H1 (cell line): Measurements from ENCODE around the gene TTC8. TPM values are rescaled to one million over a fixed set of nuclear protein-coding genes. Genes with fewer than 3 reads are reported as not detected.

Experiments used
- CTCF ChIA-PET: fragments of 300-600 bp; sonication (Branson Sonifier 250); formaldehyde crosslinking; loops from one replicate; lab custom pipeline; 2021; ENCODE audit not compliant: partially characterized antibody; lab: Charles Lee
- POLR2A ChIA-PET: fragments of 300-600 bp; sonication (Branson Sonifier 250); formaldehyde crosslinking; loops from one replicate; lab custom pipeline; 2021; ENCODE audit warnings: inconsistent platforms; ENCODE audit not compliant: partially characterized antibody; lab: Charles Lee
- DNase-seq, 2 experiments: peaks; one replicate each; pipeline versions ENCODE4 v3.0.0 to v3.0.0-alpha.2; 2010 to 2022; ENCODE audit warnings: low spot score in 2 of 2, low read depth in 1 of 2, mixed read lengths in 1 of 2
- FAIRE-seq: peaks from 2 replicates; lab custom pipeline; 2011; peaks lifted over from hg19 to GRCh38; lab: Jason Lieb, UNC
- H2AFZ ChIP-seq: 2 replicates; pipeline ENCODE4 v1.8.1; 2012; ENCODE audit warnings: low read length, inconsistent platforms
- H2AK5ac ChIP-seq: 2 replicates; pipeline ENCODE4 v1.6.1; 2013; ENCODE audit warnings: low read depth, low read length
- H2BK120ac ChIP-seq: replicated peaks from 2 replicates; pipeline ENCODE3; 2013; ENCODE audit warnings: low read depth, low read length, inconsistent platforms
- H2BK12ac ChIP-seq: 2 replicates; pipeline ENCODE4 v1.6.1; 2013; ENCODE audit warnings: low read depth, low read length
- H2BK15ac ChIP-seq: 2 replicates; pipeline ENCODE4 v1.6.1; 2013; ENCODE audit warnings: low read length
- H2BK20ac ChIP-seq: 2 replicates; pipeline ENCODE4 v1.6.1; 2013; ENCODE audit warnings: low read length
- H2BK5ac ChIP-seq: 2 replicates; pipeline ENCODE4 v1.6.1; 2013; ENCODE audit warnings: low read depth, low read length
- H3K14ac ChIP-seq: 2 replicates; pipeline ENCODE4 v1.6.1; 2013; ENCODE audit warnings: inconsistent platforms; ENCODE audit not compliant: insufficient read length
- H3K18ac ChIP-seq: 2 replicates; pipeline ENCODE4 v1.6.1; 2013; ENCODE audit warnings: low read length; ENCODE audit errors: extremely low read depth
- H3K23ac ChIP-seq: 2 replicates; pipeline ENCODE4 v1.6.1; 2013; ENCODE audit warnings: inconsistent platforms; ENCODE audit not compliant: insufficient read length
- H3K23me2 ChIP-seq: 2 replicates; pipeline ENCODE4 v1.6.1; 2013; ENCODE audit warnings: low read depth, low read length
- H3K27ac ChIP-seq: 2 replicates; pipeline ENCODE4 v1.6.1; 2011; ENCODE audit warnings: low read depth, low read length, inconsistent platforms
- H3K27me3 ChIP-seq, 4 experiments: replicated peaks in 1 of 4; 1 replicate in 1 of 4; 2 replicates in 3 of 4; pipeline versions ENCODE4 v1.6.1 to v1.8.1; 2011 to 2013; ENCODE audit warnings: low read length in 3 of 4, mild to moderate bottlenecking in 3 of 4, inconsistent platforms in 2 of 4, mixed read lengths in 2 of 4, moderate library complexity in 1 of 4; ENCODE audit not compliant: control insufficient read depth in 3 of 4, insufficient read depth in 3 of 4; ENCODE audit errors: extremely low read depth in 1 of 4
- H3K36me3 ChIP-seq, 4 experiments: 2 replicates each; pipeline versions ENCODE4 v1.6.1 to v1.8.1; 2011 to 2013; ENCODE audit warnings: mild to moderate bottlenecking in 4 of 4, low read length in 3 of 4, moderate library complexity in 2 of 4, control low read depth in 1 of 4, inconsistent platforms in 1 of 4; ENCODE audit not compliant: insufficient read depth in 4 of 4, control insufficient read depth in 2 of 4
- H3K4ac ChIP-seq: replicated peaks from 2 replicates; pipeline ENCODE3; 2013; ENCODE audit warnings: low read length, low read depth, mixed read lengths, inconsistent platforms; ENCODE audit not compliant: insufficient read length
- H3K4me1 ChIP-seq, 4 experiments: replicated peaks in 1 of 4; 1 replicate in 1 of 4; 2 replicates in 3 of 4; pipeline versions ENCODE4 v1.6.1 to v1.8.1; 2011 to 2013; ENCODE audit warnings: low read length in 3 of 4, inconsistent platforms in 2 of 4, mixed read lengths in 1 of 4; ENCODE audit not compliant: insufficient read depth in 4 of 4, control insufficient read depth in 3 of 4
- H3K4me2 ChIP-seq, 2 experiments: 2 replicates each; pipeline versions ENCODE4 v1.6.1 to v1.8.1; 2011 to 2013; ENCODE audit warnings: low read depth in 2 of 2, low read length in 2 of 2, control low read depth in 1 of 2, inconsistent platforms in 1 of 2, mild to moderate bottlenecking in 1 of 2; ENCODE audit not compliant: insufficient read depth in 1 of 2
- H3K4me3 ChIP-seq, 4 experiments: fragments of 200-600, 300-600 bp in 1 of 4; sonication (generic), shearing (Covaris generic), sonication (Bioruptor Twin) in 1 of 4; 2 replicates each; pipeline versions ENCODE4 v1.5.1 to v1.8.1; 2011 to 2016; ENCODE audit warnings: low read length in 4 of 4, low read depth in 3 of 4, control low read depth in 2 of 4, inconsistent platforms in 2 of 4, mild to moderate bottlenecking in 2 of 4, mixed read lengths in 1 of 4, moderate library complexity in 1 of 4; ENCODE audit not compliant: insufficient read depth in 2 of 4; ENCODE audit errors: extremely low read depth in 1 of 4
- H3K56ac ChIP-seq: replicated peaks from 2 replicates; pipeline ENCODE3; 2013; ENCODE audit warnings: low read depth, mild to moderate bottlenecking, mixed read lengths, low read length, inconsistent platforms; ENCODE audit not compliant: insufficient read length
- H3K79me1 ChIP-seq: 2 replicates; pipeline ENCODE4 v1.6.1; 2013; ENCODE audit warnings: low read depth, low read length, control low read depth
- H3K79me2 ChIP-seq, 2 experiments: 2 replicates each; pipeline versions ENCODE4 v1.6.1 to v1.8.1; 2012 to 2013; ENCODE audit warnings: low read length in 2 of 2, mild to moderate bottlenecking in 2 of 2, inconsistent platforms in 1 of 2; ENCODE audit not compliant: insufficient read depth in 2 of 2, control insufficient read depth in 1 of 2
- H3K9ac ChIP-seq, 4 experiments: replicated peaks in 1 of 4; 1 replicate in 1 of 4; 2 replicates in 3 of 4; pipeline versions ENCODE4 v1.6.1 to v1.8.1; 2011 to 2013; ENCODE audit warnings: low read depth in 3 of 4, low read length in 3 of 4, control low read depth in 2 of 4, mild to moderate bottlenecking in 2 of 4, moderate library complexity in 2 of 4, inconsistent platforms in 1 of 4; ENCODE audit errors: extremely low read depth in 1 of 4
- H3K9me3 ChIP-seq, 2 experiments: 2 replicates each; pipeline versions ENCODE4 v1.6.1 to v1.8.1; 2012 to 2013; ENCODE audit warnings: mild to moderate bottlenecking in 2 of 2, moderate library complexity in 2 of 2, control low read depth in 1 of 2, inconsistent platforms in 1 of 2, low read depth in 1 of 2, low read length in 1 of 2, mixed read lengths in 1 of 2; ENCODE audit not compliant: insufficient read depth in 2 of 2
- H4K20me1 ChIP-seq, 2 experiments: replicated peaks in 1 of 2; 2 replicates each; pipeline versions ENCODE3 to v1.8.1; 2011 to 2013; ENCODE audit warnings: inconsistent platforms in 2 of 2, low read length in 2 of 2, mild to moderate bottlenecking in 1 of 2; ENCODE audit not compliant: insufficient read depth in 2 of 2, control insufficient read depth in 1 of 2
- H4K5ac ChIP-seq: 2 replicates; pipeline ENCODE4 v1.6.1; 2013; ENCODE audit warnings: low read length, low read depth, mixed read lengths, inconsistent platforms; ENCODE audit not compliant: insufficient read length
- H4K8ac ChIP-seq: 2 replicates; pipeline ENCODE4 v1.8.0; 2013; ENCODE audit warnings: mild to moderate bottlenecking, moderate library complexity, low read length, inconsistent platforms; ENCODE audit not compliant: insufficient read depth; ENCODE audit errors: extremely low read depth
- H4K91ac ChIP-seq: replicated peaks from 2 replicates; pipeline ENCODE3; 2013; ENCODE audit warnings: low read length, mixed read lengths, inconsistent platforms; ENCODE audit not compliant: insufficient read length
- CEBPB ChIP-seq: IDR thresholded peaks from 2 replicates; pipeline ENCODE4 v1.6.1; 2012; ENCODE audit warnings: low read depth, low read length
- POLR2AphosphoS5 ChIP-seq: IDR thresholded peaks from 2 replicates; pipeline ENCODE4 v1.6.1; 2011; ENCODE audit warnings: low read depth, low read length
- RFX5 ChIP-seq: IDR thresholded peaks from 2 replicates; pipeline ENCODE4 v1.6.1; 2011; ENCODE audit warnings: low read depth, low read length, improper control_type of control experiment, borderline replicate concordance
- SP1 ChIP-seq: IDR thresholded peaks from 2 replicates; pipeline ENCODE4 v1.6.1; 2011; ENCODE audit warnings: low read depth, low read length
- SP4 ChIP-seq: IDR thresholded peaks from 2 replicates; pipeline ENCODE4 v1.6.1; 2012; ENCODE audit warnings: low read length, inconsistent platforms
- TAF7 ChIP-seq: optimal IDR thresholded peaks from 2 replicates; pipeline ENCODE3; 2011; ENCODE audit warnings: low read depth, mild to moderate bottlenecking, inconsistent platforms, low read length, moderate library complexity, borderline replicate concordance
- TBP ChIP-seq: IDR thresholded peaks from 2 replicates; pipeline ENCODE4 v1.6.1; 2011; ENCODE audit warnings: low read depth, low read length, improper control_type of control experiment
- TCF12 ChIP-seq: IDR thresholded peaks from 2 replicates; pipeline ENCODE4 v1.6.1; 2011; ENCODE audit warnings: low read depth, mild to moderate bottlenecking, low read length
- YY1 ChIP-seq: IDR thresholded peaks from 2 replicates; pipeline ENCODE4 v1.6.1; 2011; ENCODE audit warnings: low read depth, mild to moderate bottlenecking, low read length
- WGBS, 2 experiments: shearing (Covaris generic) in 1 of 2; methylation state at CpG; one replicate each; pipeline versions ENCODE4 v1.1.6 to v1.1.7; 2013 to 2015; ENCODE audit warnings: low lambda C conversion rate in 2 of 2, mixed read lengths in 2 of 2, inconsistent platforms in 1 of 2, low coverage in 1 of 2, missing lambda C conversion rate in 1 of 2; ENCODE audit not compliant: insufficient replicate concordance in 2 of 2, insufficient coverage in 1 of 2, insufficient read length in 1 of 2; ENCODE audit errors: extremely low coverage in 1 of 2, missing lambda C conversion rate in 1 of 2; 5-methylcytosine and 5-hydroxymethylcytosine counted together
- long read RNA-seq, 2 experiments: library from RNA in 1 of 2; library from capped mRNA in 1 of 2; stranded (forward); transcript quantifications; one replicate each; pipeline ENCODE4 v2.0.0, GENCODE V29; 2021; ENCODE audit warnings: inconsistent platforms in 1 of 2
- polyA minus RNA-seq, 3 experiments: library from RNA; depleted of rRNA, polyadenylated mRNA; stranded (reverse); fragments of >200 nt; gene quantifications; 1 replicate in 2 of 3; 2 replicates in 1 of 3; pipeline ENCODE4 v1.2.3, GENCODE V29; 2011
- polyA plus RNA-seq, 7 experiments: library from polyadenylated mRNA; depleted of rRNA in 3 of 7; stranded (reverse) in 5 of 7; unstranded in 2 of 7; fragments of >200 nt in 5 of 7; fragments of 200-250 nt in 2 of 7; gene quantifications; 1 replicate in 5 of 7; 2 replicates in 1 of 7; 4 replicates in 1 of 7; pipeline versions ENCODE4 v1.2.1 to v1.2.3, GENCODE V29; 2011 to 2013; ENCODE audit warnings: missing spikeins in 2 of 7, mixed read lengths in 2 of 7
- total RNA-seq: library from RNA; stranded (reverse); fragmentation: NEBNext Ultra II Directional; extraction: Animal tissue kit (Norgen Biotek cat#: 25700); gene quantifications from 2 replicates; pipeline ENCODE4 v1.2.1, GENCODE V29; 2021

Gene TTC8
- 13.1 and 13.5 TPM in 2 replicates for total RNA-seq
- 9.7 and 13.1 TPM in 2 replicates for polyA plus RNA-seq (2011; rRNA removed)
- 15.0 TPM for polyA plus RNA-seq (2011; cell fraction: cytosol; rRNA removed)
- 12.2 TPM for polyA plus RNA-seq (2011; cell fraction: nucleus; rRNA removed)
- polyA plus RNA-seq (2012, experiment 1 of 2), result 9.7 to 13.3 TPM (median 11.6 TPM) in 4 replicates
- 4.2 TPM for polyA plus RNA-seq (2012, experiment 2 of 2)
- 8.7 TPM for polyA plus RNA-seq (2013, experiment 1 of 2)
- 8.5 TPM for polyA plus RNA-seq (2013, experiment 2 of 2)
- polyA minus RNA-seq (2011; rRNA and poly(A)+ RNA removed), result 11.2 and 16.9 TPM in 2 replicates
- polyA minus RNA-seq (2011; cell fraction: cytosol; rRNA and poly(A)+ RNA removed), result 11.8 TPM
- polyA minus RNA-seq (2011; cell fraction: nucleus; rRNA and poly(A)+ RNA removed), result 11.6 TPM
- long read RNA-seq, experiment 1, full-length matches to known transcripts, result 8 of 13 reads
- long read RNA-seq, experiment 1, partial matches to known transcripts, result 5 of 13 reads
- long read RNA-seq, experiment 1, other reads (novel, unspliced or antisense), result 0 of 13 reads
- long read RNA-seq, experiment 2, full-length matches to known transcripts, result 8 of 9 reads
- long read RNA-seq, experiment 2, partial matches to known transcripts, result 1 of 9 reads
- long read RNA-seq, experiment 2, other reads (novel, unspliced or antisense), result 0 of 9 reads

- H4K5ac ChIP-seq, result peak within 1 kb of the TSS; percentile 89
- H2AK5ac ChIP-seq, result no peak within 1 kb of the TSS
- no peak within 1 kb of the TSS for H3K14ac ChIP-seq
- H4K91ac ChIP-seq, result no peak within 1 kb of the TSS
- H3K9ac ChIP-seq, result peak within 1 kb of the TSS; percentile 62 to 94 (median 77)
- peak within 1 kb of the TSS; percentile 100 for H2AFZ ChIP-seq
- peak within 1 kb of the TSS; percentile 56; the same call in 1 of the 2 replicates for H2BK12ac ChIP-seq
- H3K27me3 ChIP-seq, result no peaks in the 10 kb centered on the region
- no peaks in the 10 kb centered on the region for H3K9me3 ChIP-seq
- H3K79me2 ChIP-seq, result no peaks in the 10 kb centered on the region
- WGBS, 2 experiments, result 1% methylated on average over 39 of the region's 50 CpGs; no CpG with 5 or more reads in 1 of the 2 experiments
- peak; percentile 47 to 88 for DNase-seq
- POLR2A ChIA-PET, result interaction anchor here (0.6 to 1.9 kb wide), 6 partner anchors 9 to 142 kb away, joined by 3 to 6 read pairs (median 3); partner anchors contain the start of gene EML5
- H3K27ac ChIP-seq, result peak within 1 kb of the TSS; percentile 87
- H4K20me1 ChIP-seq, result no peaks in the 10 kb centered on the region
- H2BK120ac ChIP-seq, result peak within 1 kb of the TSS; percentile 16
- peak within 1 kb of the TSS; percentile 80 to 85 for H3K4me2 ChIP-seq
- H3K36me3 ChIP-seq, result no peaks in the 10 kb centered on the region
- no peak within 1 kb of the TSS for H2BK20ac ChIP-seq
- H3K79me1 ChIP-seq, result no peaks in the 10 kb centered on the region; the same call in 1 of the 2 replicates
- H3K23me2 ChIP-seq, result peaks cover 5% of the 10 kb centered on the region
- H3K56ac ChIP-seq, result peak within 1 kb of the TSS; percentile 89
- H3K4me1 ChIP-seq, result peaks cover 0 to 3% (median 0%) of the 10 kb centered on the region in 4 experiments; a peak in 1 of 7 replicates
- H3K4ac ChIP-seq, result no peak within 1 kb of the TSS
- no peak within 1 kb of the TSS for H3K23ac ChIP-seq
- H4K8ac ChIP-seq, result peak within 1 kb of the TSS; percentile 96
- no peak within 1 kb of the TSS for H2BK15ac ChIP-seq
- FAIRE-seq, result peak; percentile 92
- H2BK5ac ChIP-seq, result peak within 1 kb of the TSS; percentile 74
- CTCF ChIA-PET, result interaction anchor here (0.7 to 1.4 kb wide), 6 partner anchors 29 to 1557 kb away, joined by 3 to 6 read pairs (median 4); no protein-coding TSS in a partner anchor
- peak within 1 kb of the TSS; percentile 91 for H3K18ac ChIP-seq
- H3K4me3 ChIP-seq, result peak within 1 kb of the TSS; percentile 75 to 83 (median 76)
- TF ChIP-seq SP4 (peak; percentile 99), SP1 (0 out of 2 replicates have a peak, but pooled peaks have one; percentile 27), POLR2AphosphoS5 (peak; percentile 88), TBP (peak; percentile 87), TCF12 (no peak), YY1 (peak; percentile 87), TAF7 (peak; percentile 81), CEBPB (no peak), RFX5 (peak; percentile 91)
Measured at GRCh38 chr14:88824314-88825077, at the start of gene TTC8. TSS of gene TTC8 (plus strand) at chr14:88824651. CDS start at chr14:88824708, 57 bp downstream.
